Epithelial cell of umbilical artery (primary cell): ENCODE measurements around the gene BMP6. TPM values are rescaled to one million over a fixed set of nuclear protein-coding genes. Genes with fewer than 3 reads are reported as not detected.

Experiments used
- total RNA-seq: library from RNA; depleted of rRNA; stranded (reverse); fragments of >200 nt; gene quantifications from 2 replicates; pipeline ENCODE4 v1.2.3, GENCODE V29; 2014

Gene BMP6
- total RNA-seq = 232 and 248 TPM in 2 replicates

DNA sequence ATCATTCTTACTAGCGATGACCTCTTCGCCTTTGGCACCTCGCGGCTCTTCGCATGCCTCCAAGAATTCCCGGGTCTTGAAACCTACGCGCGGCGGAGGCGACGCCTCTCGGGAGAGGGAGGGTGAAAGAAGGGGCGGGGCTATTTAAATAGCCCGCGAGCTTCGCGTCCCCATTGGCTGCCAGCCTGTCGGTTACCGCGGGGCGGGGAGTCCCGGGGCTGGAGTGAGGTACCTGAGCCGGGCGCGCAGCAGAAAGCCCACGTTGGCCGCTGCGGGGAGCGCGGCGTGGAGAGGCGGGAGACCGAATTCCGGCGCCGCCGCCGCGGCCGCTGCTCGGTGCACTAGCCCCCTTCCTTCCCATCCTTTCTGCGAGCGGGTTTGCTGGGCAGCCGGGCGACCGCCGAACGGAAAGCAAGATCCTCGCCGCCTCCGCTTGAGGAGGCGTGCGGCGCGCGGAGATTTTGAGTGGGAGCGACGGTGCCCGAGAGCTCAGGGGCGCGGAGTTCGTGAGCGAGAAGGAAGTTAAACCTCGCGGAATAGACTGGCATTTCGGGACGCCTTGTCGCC, at the start of gene BMP6:
Gene BMP6 (plus strand): TSS at position 251 of the 567 bp plus-strand sequence. CDS start 857 bp downstream, outside the sequence.

DNA sequence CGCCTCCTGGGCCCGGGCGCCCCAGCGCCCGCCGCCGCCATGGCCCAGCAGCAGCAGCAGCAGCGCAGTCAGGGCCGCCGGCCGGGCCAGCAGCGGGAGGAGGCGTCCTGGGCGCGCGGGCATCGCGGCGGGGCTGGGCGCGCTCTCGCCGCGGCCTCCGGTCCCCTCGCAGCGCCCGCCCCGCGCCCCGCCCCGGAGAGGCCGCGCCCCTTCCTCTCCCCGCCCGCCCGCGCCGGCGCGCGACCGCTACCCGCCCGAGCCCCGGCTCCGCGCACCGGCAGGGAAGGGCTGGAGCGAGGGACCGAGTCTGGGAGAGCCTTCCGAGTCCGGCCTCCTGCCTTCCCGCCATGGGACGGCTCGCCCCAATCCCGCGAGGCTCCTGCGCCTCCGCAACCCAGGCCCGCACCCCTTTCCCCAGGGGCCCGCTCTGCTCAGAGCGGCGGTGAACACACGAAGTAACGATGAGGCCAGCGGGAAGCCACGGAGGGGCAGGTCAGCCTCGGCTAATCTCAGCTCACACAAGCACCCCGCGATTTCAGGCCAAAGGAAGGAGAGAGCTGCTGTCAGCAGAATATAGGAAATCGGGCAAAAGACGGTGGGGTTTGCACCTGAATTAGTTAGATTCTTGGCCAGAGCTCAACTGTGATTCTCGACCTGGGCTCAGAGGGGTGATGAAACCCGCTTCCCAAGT, 184.9 kb downstream of the BMP6 start, which contains the start of gene TXNDC5:
Gene TXNDC5 (minus strand): TSS at position 135 of the 691 bp plus-strand sequence. CDS start 12 bp downstream, at position 123.

Other genes starting within 250 kb of the BMP6 start
- under 0.01 and 0.46 TPM in 2 replicates for gene DSP, start 184.4 kb upstream of the BMP6 start, total RNA-seq
- gene SNRNP48, start 135.9 kb upstream of the BMP6 start, total RNA-seq = 15.6 and 26.3 TPM in 2 replicates
- 1,914 and 1,990 TPM in 2 replicates for gene TXNDC5, start 184.7 kb downstream of the BMP6 start, total RNA-seq